ENCODE results near the gene FETUB.

Gene FETUB

GRCh38 chr3:186639778-186640472, at the start of gene FETUB:
FETUB (plus strand) TSS chr3:186640399; CDS start chr3:186640461, 62 bp downstream.
- no peak for DNase-seq

GRCh38 chr3:186590580-186591295, 49.5 kb upstream of the FETUB start:
- no peak for DNase-seq

GRCh38 chr3:186592682-186593081, 47.5 kb upstream of the FETUB start:
- DNase-seq: no peak

GRCh38 chr3:186593862-186594261, 46.3 kb upstream of the FETUB start:
- no peak for DNase-seq

- no peak for DNase-seq
Observed at GRCh38 chr3:186594591-186595113, 45.5 kb upstream of the FETUB start.

- DNase-seq: peak; percentile 45
Observed at GRCh38 chr3:186596568-186597287, 43.5 kb upstream of the FETUB start.

- peak; percentile 86 for DNase-seq
Observed at GRCh38 chr3:186598108-186598784, 42.0 kb upstream of the FETUB start.

- no peak for DNase-seq
Observed at GRCh38 chr3:186598794-186599141, 41.4 kb upstream of the FETUB start.

- no peak for DNase-seq
Observed at GRCh38 chr3:186599142-186599784, 40.9 kb upstream of the FETUB start.

- no peak for DNase-seq
Observed at GRCh38 chr3:186599785-186600166, 40.4 kb upstream of the FETUB start.

- no peak for DNase-seq
Observed at GRCh38 chr3:186600896-186601295, 39.3 kb upstream of the FETUB start.

- no peak for DNase-seq
Observed at GRCh38 chr3:186603159-186603558, 37.0 kb upstream of the FETUB start.

- DNase-seq: no peak
Observed at GRCh38 chr3:186605078-186605477, 35.1 kb upstream of the FETUB start.

GRCh38 chr3:186605561-186606545, 34.3 kb upstream of the FETUB start:
- DNase-seq: no peak

GRCh38 chr3:186608624-186609215, 31.5 kb upstream of the FETUB start:
- DNase-seq: no peak

- peak; percentile 5 for DNase-seq
Observed at GRCh38 chr3:186609247-186609868, 30.8 kb upstream of the FETUB start.

- no peak for DNase-seq
Observed at GRCh38 chr3:186612065-186612464, 28.1 kb upstream of the FETUB start.

- DNase-seq: no peak
Observed at GRCh38 chr3:186612721-186613636, 27.2 kb upstream of the FETUB start, which contains the start of gene AHSG. AHSG (plus strand) TSS chr3:186613060; CDS start chr3:186613142, 82 bp downstream.

GRCh38 chr3:186613637-186614265, 26.4 kb upstream of the FETUB start:
- no peak for DNase-seq

Measured in fibroblast of skin of right biceps (primary cell).